ENCODE data around the gene PIGR. TPM values are rescaled to one million over a fixed set of nuclear protein-coding genes. Genes with fewer than 3 reads are reported as not detected.

The PIGR gene
- total and polyA plus RNA-seq, 2 of the 8 experiments (the other 6 are each of a cell fraction or from before 2014, with no cell fraction given), result not detected

GRCh38 chr1:206903687-206904086 lies 42.6 kb downstream of the PIGR start:
- Histone ChIP-seq H2BK12ac (ENCODE audit: low read depth, low read length) (no peak overlapping the region), H4K20me1 (replicated peaks in 1 of 2; ENCODE audit: control insufficient read depth in 1 of 2, insufficient read depth in 2 of 2, low read length in 2 of 2) (no peaks in the 10 kb centered on the region), H2BK20ac (ENCODE audit: low read length) (no peak overlapping the region), H3K4ac (replicated peaks; ENCODE audit: insufficient read length, low read depth, low read length) (no peak overlapping the region), H3K79me2 (ENCODE audit: control insufficient read depth in 1 of 2, insufficient read depth in 2 of 2, low read length in 2 of 2) (no peaks in the 10 kb centered on the region), H2AFZ (ENCODE audit: low read length) (no peak overlapping the region), H3K4me3 (ENCODE audit: extremely low read depth in 1 of 4, insufficient read depth in 2 of 4, low read depth in 3 of 4, low read length in 4 of 4) (no peak overlapping the region), H3K56ac (replicated peaks; ENCODE audit: insufficient read length, low read depth, low read length) (no peak overlapping the region), H2AK5ac (ENCODE audit: low read depth, low read length) (no peak overlapping the region), H3K14ac (ENCODE audit: insufficient read length) (no peak overlapping the region), H4K8ac (ENCODE audit: extremely low read depth, insufficient read depth, low read length) (no peak overlapping the region), H3K4me2 (ENCODE audit: insufficient read depth in 1 of 2, low read depth in 2 of 2, low read length in 2 of 2) (no peak overlapping the region), H2BK5ac (ENCODE audit: low read depth, low read length) (no peak overlapping the region), H2BK120ac (replicated peaks; ENCODE audit: low read depth, low read length) (no peak overlapping the region), H3K27me3 (replicated peaks in 1 of 4; ENCODE audit: control insufficient read depth in 3 of 4, extremely low read depth in 1 of 4, insufficient read depth in 3 of 4, low read length in 3 of 4) (peaks cover 4 to 17% (median 13%) of the 10 kb centered on the region in 4 experiments), H3K9me3 (ENCODE audit: insufficient read depth in 2 of 2, low read depth in 1 of 2, low read length in 1 of 2) (no peaks in the 10 kb centered on the region), H3K36me3 (ENCODE audit: control insufficient read depth in 2 of 4, insufficient read depth in 4 of 4, low read length in 3 of 4) (no peaks in the 10 kb centered on the region), H3K4me1 (replicated peaks in 1 of 4; ENCODE audit: control insufficient read depth in 3 of 4, insufficient read depth in 4 of 4, low read length in 3 of 4) (peaks cover 0 to 3% (median 1%) of the 10 kb centered on the region in 4 experiments; a peak in 4 of 7 replicates), H2BK15ac (ENCODE audit: low read length) (no peak overlapping the region), H4K5ac (ENCODE audit: insufficient read length, low read depth, low read length) (no peak overlapping the region), H3K23ac (ENCODE audit: insufficient read length) (no peak overlapping the region), H4K91ac (replicated peaks; ENCODE audit: insufficient read length, low read length) (no peak overlapping the region), H3K79me1 (ENCODE audit: low read depth, low read length) (no peaks in the 10 kb centered on the region), H3K27ac (ENCODE audit: low read depth, low read length) (no peak overlapping the region), H3K18ac (ENCODE audit: extremely low read depth, low read length) (no peak overlapping the region), H3K9ac (replicated peaks in 1 of 4; ENCODE audit: extremely low read depth in 1 of 4, low read depth in 3 of 4, low read length in 3 of 4) (no peak overlapping the region), H3K23me2 (ENCODE audit: low read depth, low read length) (no peaks in the 10 kb centered on the region; the same call in 1 of the 2 replicates)
- TF ChIP-seq POLR2A (IDR thresholded peaks at IDR 0.05; ENCODE audit: control extremely low read depth in 1 of 2, low read depth in 2 of 2, low read length in 2 of 2) (no peak), SIX5 (IDR thresholded peaks at IDR 0.05; ENCODE audit: low read depth, low read length) (no peak), BACH1 (IDR thresholded peaks at IDR 0.05; ENCODE audit: low read length) (no peak), FOSL1 (IDR thresholded peaks at IDR 0.05; ENCODE audit: insufficient read depth, low read depth, low read length) (no peak), KDM1A (IDR thresholded peaks at IDR 0.05; ENCODE audit: borderline replicate concordance, low read length) (no peak), JUND (IDR thresholded peaks at IDR 0.05; ENCODE audit: low read length) (no peak), SP4 (IDR thresholded peaks at IDR 0.05; ENCODE audit: low read length) (no peak), TAF7 (optimal IDR thresholded peaks at IDR 0.05; ENCODE audit: borderline replicate concordance, low read depth, low read length) (no peak), CREB1 (IDR thresholded peaks at IDR 0.05) (no peak), RBBP5 (IDR thresholded peaks at IDR 0.05; ENCODE audit: borderline replicate concordance, low read depth, low read length) (no peak), SP1 (IDR thresholded peaks at IDR 0.05; ENCODE audit: low read depth, low read length) (no peak), RAD21 (IDR thresholded peaks at IDR 0.05 in 1 of 2, conservative IDR thresholded peaks at IDR 0.05 in 1 of 2; ENCODE audit: low read depth in 2 of 2, low read length in 2 of 2) (no peak), GABPA (IDR thresholded peaks at IDR 0.05; ENCODE audit: borderline replicate concordance, insufficient read depth, low read length) (no peak)
- POLR2A ChIA-PET (ENCODE audit: partially characterized antibody), result no interaction called here
- no peak for FAIRE-seq
- 71% methylated on average over 2 of the region's 2 CpGs; no CpG with 5 or more reads in 1 of the 2 experiments for WGBS, 2 experiments (ENCODE audit: extremely low coverage in 1 of 2, insufficient coverage in 1 of 2, insufficient read length in 1 of 2, insufficient replicate concordance in 2 of 2, low coverage in 1 of 2, low lambda C conversion rate in 2 of 2, missing lambda C conversion rate in 1 of 2)
- no peak for DNase-seq (ENCODE audit: low read depth in 1 of 2, low spot score in 2 of 2)
- CTCF ChIA-PET (ENCODE audit: partially characterized antibody), result interaction anchor here (1.0 to 3.8 kb wide), 4 partner anchors 30 to 105 kb away, joined by 3 to 11 read pairs (median 3); no protein-coding TSS in a partner anchor
